ENCODE results near the gene HIC2. TPM values are rescaled to one million over a fixed set of nuclear protein-coding genes. Genes with fewer than 3 reads are reported as not detected.

The HIC2 gene
- total RNA-seq, 1 experiment from 2014 or later = 6.7 TPM

DNA sequence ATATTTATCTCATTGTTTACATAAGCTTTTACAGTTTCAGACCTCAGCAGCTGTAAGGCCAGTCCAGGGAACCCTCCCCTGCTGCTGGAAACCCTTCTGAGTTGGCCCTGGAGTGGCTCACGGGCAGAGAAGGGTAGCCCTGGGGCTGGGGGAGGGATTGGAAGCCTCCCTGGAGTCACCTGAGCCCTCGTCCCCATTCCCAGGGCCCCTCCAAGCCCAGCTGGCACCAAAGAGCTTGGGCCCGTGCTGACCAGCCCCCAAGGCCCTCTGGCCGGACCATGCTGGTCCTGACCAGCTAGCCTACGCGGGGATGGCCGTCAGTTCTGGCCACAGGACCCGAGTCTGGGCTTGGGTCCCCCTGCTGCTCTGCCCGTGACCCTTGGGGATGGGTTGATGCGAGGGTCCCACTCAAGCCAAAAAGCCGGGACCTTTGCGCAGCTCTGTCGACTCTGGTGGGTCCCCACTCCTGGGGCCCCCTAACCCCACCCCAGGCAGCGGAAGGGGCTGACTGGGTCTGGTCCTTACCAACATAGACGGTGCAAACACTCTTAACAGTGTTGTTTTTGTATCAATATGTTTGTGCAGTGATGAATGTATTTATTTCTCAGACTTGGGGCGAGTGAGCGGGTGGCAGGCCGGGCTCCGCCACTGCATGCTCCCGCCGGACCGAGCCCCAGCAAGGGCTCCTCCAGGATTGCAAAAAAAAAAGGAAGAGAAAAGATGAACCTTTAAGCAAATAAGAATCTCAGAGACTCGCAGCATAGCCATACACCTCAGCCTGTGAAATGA, 32.6 kb downstream of the HIC2 start:
- no peaks in the 10 kb centered on the region; the same call in 1 of the 2 replicates for H3K79me2 ChIP-seq (ENCODE audit: insufficient read depth, low read length)
- TF ChIP-seq YY1 (IDR thresholded peaks at IDR 0.05; ENCODE audit: extremely low read depth, insufficient replicate concordance, low read depth, low read length) = no peak
- no peak for TF ChIP-seq REST (IDR thresholded peaks at IDR 0.05; ENCODE audit: low read depth)
- no peak for TF ChIP-seq ATF3 (IDR thresholded peaks at IDR 0.05)
- no peak for TF ChIP-seq SP1 (IDR thresholded peaks at IDR 0.05; ENCODE audit: low read depth)
- DNase-seq (ENCODE audit: low read depth, low spot score) = no peak
- no peaks in the 10 kb centered on the region for H3K9me3 ChIP-seq (ENCODE audit: control insufficient read depth in 1 of 2, insufficient read depth in 1 of 2, low read depth in 1 of 2, low read length in 2 of 2)
- RAD21 ChIA-PET (ENCODE audit: low non-redundant PET in 1 of 2, low total read pairs in 2 of 2, uncharacterized antibody in 2 of 2, unreplicated experiment in 2 of 2) = no interaction called here
- CTCF ChIA-PET = interaction anchor here (0.9 kb wide), 1 partner anchor 193 kb away, joined by 3 read pairs; the partner anchor contains the start of gene SDF2L1
- intact Hi-C loops (cut with micrococcal nuclease) = no loop called here
- no TSS peak for BruUV-seq (replicated peaks)
- H3K4me1 ChIP-seq (ENCODE audit: control insufficient read depth in 1 of 2, insufficient read depth in 2 of 2, low read length in 2 of 2) = no peaks in the 10 kb centered on the region
- H3K9me2 ChIP-seq (ENCODE audit: insufficient read depth) = no peaks in the 10 kb centered on the region
- H3K36me3 ChIP-seq (ENCODE audit: control insufficient read depth in 1 of 2, insufficient read depth in 2 of 2, low read length in 2 of 2) = peaks cover 4 to 7% of the 10 kb centered on the region in 2 experiments; a peak in 2 of 4 replicates
- no peaks in the 10 kb centered on the region for H4K20me1 ChIP-seq (ENCODE audit: insufficient read depth)
- no peak overlapping the region for H3K4me3 ChIP-seq (replicated peaks in 1 of 2; ENCODE audit: low read depth in 1 of 2, low read length in 2 of 2)
- no peak for ATAC-seq
- H3K27me3 ChIP-seq (ENCODE audit: insufficient read depth, low read length) = no peaks in the 10 kb centered on the region
- no peak overlapping the region for H3K9ac ChIP-seq (ENCODE audit: low read length)
- H2AFZ ChIP-seq (ENCODE audit: low read depth, low read length, poor library complexity, severe bottlenecking) = no peak overlapping the region
- H3K27ac ChIP-seq (ENCODE audit: low read depth, low read length) = no peak overlapping the region
- H3K4me2 ChIP-seq (ENCODE audit: low read length) = no peak overlapping the region
- POLR2A ChIA-PET = no interaction called here

Measured in HCT116 (cell line).